ENCODE data around the gene KIF21B.

- TF ChIP-seq CTCF (conservative IDR thresholded peaks at IDR 0.05) (no peak), ZFX (IDR thresholded peaks at IDR 0.05) (no peak)
These were observed 7.9 kb downstream of the KIF21B start for GRCh38 chr1:201015551-201016091.
